H9 (cell line): ENCODE results near the gene TMEM91. TPM values are rescaled to one million over a fixed set of nuclear protein-coding genes. Genes with fewer than 3 reads are reported as not detected.

Experiments
- DNase-seq: peaks from one replicate; pipeline ENCODE4 v3.0.0-alpha.2; 2017
- H2AFZ ChIP-seq: one replicate; pipeline ENCODE4 v1.6.1; 2013; ENCODE audit warnings: mild to moderate bottlenecking, low read length, control low read depth, moderate library complexity
- H2AK5ac ChIP-seq: 2 replicates; pipeline ENCODE4 v1.6.1; 2013; ENCODE audit warnings: low read length, control low read depth, mixed read lengths; ENCODE audit not compliant: insufficient read length
- H2BK120ac ChIP-seq: one replicate; pipeline ENCODE4 v1.6.1; 2013; ENCODE audit warnings: low read depth, mild to moderate bottlenecking, low read length, control low read depth, inconsistent platforms; ENCODE audit not compliant: poor library complexity, severe bottlenecking
- H2BK12ac ChIP-seq: 2 replicates; pipeline ENCODE4 v1.6.1; 2013; ENCODE audit warnings: low read length, control low read depth, mixed read lengths, low read depth; ENCODE audit not compliant: insufficient read length
- H2BK15ac ChIP-seq: 2 replicates; pipeline ENCODE4 v1.6.1; 2013; ENCODE audit warnings: low read depth, low read length, control low read depth
- H2BK20ac ChIP-seq: one replicate; pipeline ENCODE4 v1.6.1; 2013; ENCODE audit warnings: low read depth, mild to moderate bottlenecking, low read length, control low read depth, inconsistent platforms; ENCODE audit not compliant: poor library complexity, severe bottlenecking
- H2BK5ac ChIP-seq: 2 replicates; pipeline ENCODE4 v1.6.1; 2013; ENCODE audit warnings: low read length, control low read depth, mixed read lengths; ENCODE audit not compliant: insufficient read length
- H3K14ac ChIP-seq: 2 replicates; pipeline ENCODE4 v1.6.1; 2013; ENCODE audit warnings: low read length, control low read depth; ENCODE audit not compliant: insufficient read depth
- H3K18ac ChIP-seq: 2 replicates; pipeline ENCODE4 v1.6.1; 2013; ENCODE audit warnings: low read depth, mild to moderate bottlenecking, mixed read lengths, low read length, control low read depth; ENCODE audit not compliant: insufficient read length
- H3K23ac ChIP-seq: 2 replicates; pipeline ENCODE4 v1.6.1; 2013; ENCODE audit warnings: low read length, control low read depth, mixed read lengths, low read depth; ENCODE audit not compliant: insufficient read length
- H3K23me2 ChIP-seq: 2 replicates; pipeline ENCODE4 v1.6.1; 2013; ENCODE audit warnings: low read depth, mild to moderate bottlenecking, mixed read lengths, low read length, control low read depth; ENCODE audit not compliant: insufficient read length, poor library complexity, severe bottlenecking
- H3K27ac ChIP-seq: 2 replicates; pipeline ENCODE4 v1.5.1; 2013; ENCODE audit warnings: low read length, control low read depth, mixed read lengths, low read depth; ENCODE audit not compliant: insufficient read length
- H3K27me3 ChIP-seq: 2 replicates; pipeline ENCODE4 v1.6.1; 2013; ENCODE audit warnings: low read length, control low read depth, inconsistent platforms; ENCODE audit not compliant: insufficient read depth
- H3K4ac ChIP-seq: 2 replicates; pipeline ENCODE4 v1.6.1; 2013; ENCODE audit warnings: low read depth, mild to moderate bottlenecking, control low read depth, inconsistent platforms, low read length, moderate library complexity
- H3K4me1 ChIP-seq: 2 replicates; pipeline ENCODE4 v1.6.1; 2013; ENCODE audit warnings: low read length, control low read depth, inconsistent platforms; ENCODE audit not compliant: insufficient read depth
- H3K4me2 ChIP-seq: 2 replicates; pipeline ENCODE4 v1.6.1; 2013; ENCODE audit warnings: low read length, control low read depth, mixed read lengths; ENCODE audit not compliant: insufficient read length, insufficient read depth
- H3K56ac ChIP-seq: 2 replicates; pipeline ENCODE4 v1.6.1; 2013; ENCODE audit warnings: low read depth, mild to moderate bottlenecking, mixed read lengths, low read length, control low read depth; ENCODE audit not compliant: insufficient read length
- H3K79me1 ChIP-seq: 2 replicates; pipeline ENCODE4 v1.6.1; 2013; ENCODE audit warnings: low read depth, mild to moderate bottlenecking, moderate library complexity, low read length, control low read depth, inconsistent platforms; ENCODE audit not compliant: insufficient read depth, poor library complexity, severe bottlenecking
- H3K79me2 ChIP-seq: 2 replicates; pipeline ENCODE4 v1.6.1; 2013; ENCODE audit warnings: low read length, control low read depth, inconsistent platforms; ENCODE audit not compliant: insufficient read depth
- H3K9ac ChIP-seq: 2 replicates; pipeline ENCODE4 v1.6.1; 2013; ENCODE audit warnings: low read length, control low read depth, mixed read lengths; ENCODE audit not compliant: insufficient read length; ENCODE audit errors: extremely low read depth
- H3K9me3 ChIP-seq: one replicate; pipeline ENCODE4 v1.6.1; 2013; ENCODE audit warnings: low read depth, low read length, inconsistent platforms; ENCODE audit not compliant: control insufficient read depth
- H3T11ph ChIP-seq: one replicate; pipeline ENCODE4 v1.6.1; 2013; ENCODE audit warnings: mild to moderate bottlenecking, low read length, control low read depth, inconsistent platforms
- H4K20me1 ChIP-seq: one replicate; pipeline ENCODE4 v1.6.1; 2013; ENCODE audit not compliant: control insufficient read depth, insufficient read length, insufficient read depth
- H4K5ac ChIP-seq: 2 replicates; pipeline ENCODE4 v1.6.1; 2013; ENCODE audit warnings: low read depth, mild to moderate bottlenecking, mixed read lengths, low read length, control low read depth; ENCODE audit not compliant: insufficient read length
- H4K8ac ChIP-seq: replicated peaks from 2 replicates; pipeline ENCODE4 v1.6.1; 2013; ENCODE audit warnings: low read length, control low read depth, mixed read lengths, low read depth; ENCODE audit not compliant: insufficient read length
- H4K91ac ChIP-seq: 2 replicates; pipeline ENCODE4 v1.6.1; 2013; ENCODE audit warnings: low read depth, mild to moderate bottlenecking, moderate library complexity, mixed read lengths, low read length, control low read depth; ENCODE audit not compliant: insufficient read length
- H3K27ac Mint-ChIP-seq, 3 experiments: 2 replicates in 2 of 3; 3 replicates in 1 of 3; pipeline ENCODE4 v1.8.0; 2020 to 2021; ENCODE audit warnings: mixed read lengths in 3 of 3, mild to moderate bottlenecking in 1 of 3, moderate library complexity in 1 of 3
- H3K27me3 Mint-ChIP-seq: 2 replicates; pipeline ENCODE4 v1.8.0; 2021; ENCODE audit warnings: low read depth, mild to moderate bottlenecking, moderate library complexity, mixed read lengths
- H3K36me3 Mint-ChIP-seq, 3 experiments: 2 replicates in 2 of 3; 3 replicates in 1 of 3; pipeline ENCODE4 v1.8.0; 2020 to 2021; ENCODE audit warnings: low read depth in 3 of 3, mixed read lengths in 3 of 3; ENCODE audit not compliant: insufficient read depth in 1 of 3
- H3K4me1 Mint-ChIP-seq, 2 experiments: 2 replicates each; pipeline ENCODE4 v1.8.0; 2020; ENCODE audit warnings: mixed read lengths in 2 of 2
- H3K4me3 Mint-ChIP-seq, 2 experiments: 2 replicates in 1 of 2; 3 replicates in 1 of 2; pipeline ENCODE4 v1.8.0; 2020 to 2021; ENCODE audit warnings: mild to moderate bottlenecking in 2 of 2, mixed read lengths in 2 of 2, moderate library complexity in 1 of 2
- H3K9me3 Mint-ChIP-seq, 2 experiments: 2 replicates in 1 of 2; 3 replicates in 1 of 2; pipeline ENCODE4 v1.8.0; 2020; ENCODE audit warnings: mild to moderate bottlenecking in 2 of 2, mixed read lengths in 2 of 2, moderate library complexity in 1 of 2
- WGBS: extraction: QIAGEN DNeasy Blood & Tissue Kit; methylation state at CpG from one replicate; pipeline ENCODE4 v1.1.7; 2013; ENCODE audit warnings: missing lambda C conversion rate, low lambda C conversion rate, mixed read lengths; ENCODE audit not compliant: insufficient read length; ENCODE audit errors: extremely low coverage; 5-methylcytosine and 5-hydroxymethylcytosine counted together
- total RNA-seq: library from RNA; stranded (reverse); gene quantifications from 2 replicates; pipeline ENCODE4 v1.2.1, GENCODE V29; 2021
- TF ChIP-seq, protein P1 (sequence below): fragments of 200-600 bp; sonication (generic); conservative IDR thresholded peaks from 3 replicates; pipeline ENCODE4 v1.8.0; 2021; ENCODE audit warnings: antibody characterized with exemption, mild to moderate bottlenecking

TMEM91 gene
- total RNA-seq, 1 experiment from 2014 or later: 5.7 TPM

DNA sequence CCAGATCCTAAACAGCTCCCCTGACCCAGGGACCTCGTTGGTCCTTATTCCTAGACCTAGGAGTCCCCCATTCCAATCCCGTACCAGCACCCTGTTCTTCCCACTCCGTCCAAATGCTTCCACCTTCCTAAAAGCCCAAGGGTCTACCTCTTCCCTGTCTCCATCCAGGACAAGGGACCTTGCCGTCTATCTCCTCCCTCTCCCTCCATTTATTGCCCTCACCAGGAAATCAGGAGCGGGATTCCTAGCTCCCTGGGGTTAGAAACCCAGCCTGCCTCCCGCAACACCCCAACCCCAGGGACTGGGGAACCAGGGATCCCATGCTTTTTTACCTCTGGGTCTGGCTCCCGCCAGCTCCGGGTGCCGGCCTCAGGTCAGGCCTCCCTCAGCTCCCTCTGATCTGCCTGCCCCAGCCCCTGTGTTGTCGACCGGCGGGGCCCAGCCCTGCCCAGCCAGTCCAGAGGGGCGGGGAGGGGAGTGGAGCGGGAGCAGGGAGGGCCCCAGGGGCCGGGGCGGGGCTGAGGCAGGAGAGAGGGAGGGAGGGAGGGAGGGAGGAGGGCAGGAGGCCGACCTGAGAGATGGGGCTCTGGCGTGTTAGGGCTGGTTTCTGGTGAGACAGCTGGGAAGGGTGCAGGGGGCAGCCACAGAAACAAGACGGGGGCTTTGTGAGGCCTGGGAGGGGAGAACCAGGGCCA lies 50.8 kb downstream of the TMEM91 start, which contains the start of gene B3GNT8:
TSS of gene B3GNT8 (minus strand) at position 423 of the 695 bp plus-strand sequence. CDS start 596 bp downstream, outside the sequence.
- H2AK5ac ChIP-seq: no peak within 1 kb of the TSS
- H3K9me3 ChIP-seq: no peaks in the 10 kb centered on the region
- TF ChIP-seq, protein P1, sequence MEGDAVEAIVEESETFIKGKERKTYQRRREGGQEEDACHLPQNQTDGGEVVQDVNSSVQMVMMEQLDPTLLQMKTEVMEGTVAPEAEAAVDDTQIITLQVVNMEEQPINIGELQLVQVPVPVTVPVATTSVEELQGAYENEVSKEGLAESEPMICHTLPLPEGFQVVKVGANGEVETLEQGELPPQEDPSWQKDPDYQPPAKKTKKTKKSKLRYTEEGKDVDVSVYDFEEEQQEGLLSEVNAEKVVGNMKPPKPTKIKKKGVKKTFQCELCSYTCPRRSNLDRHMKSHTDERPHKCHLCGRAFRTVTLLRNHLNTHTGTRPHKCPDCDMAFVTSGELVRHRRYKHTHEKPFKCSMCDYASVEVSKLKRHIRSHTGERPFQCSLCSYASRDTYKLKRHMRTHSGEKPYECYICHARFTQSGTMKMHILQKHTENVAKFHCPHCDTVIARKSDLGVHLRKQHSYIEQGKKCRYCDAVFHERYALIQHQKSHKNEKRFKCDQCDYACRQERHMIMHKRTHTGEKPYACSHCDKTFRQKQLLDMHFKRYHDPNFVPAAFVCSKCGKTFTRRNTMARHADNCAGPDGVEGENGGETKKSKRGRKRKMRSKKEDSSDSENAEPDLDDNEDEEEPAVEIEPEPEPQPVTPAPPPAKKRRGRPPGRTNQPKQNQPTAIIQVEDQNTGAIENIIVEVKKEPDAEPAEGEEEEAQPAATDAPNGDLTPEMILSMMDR: no peak
- H3K27ac ChIP-seq: no peak within 1 kb of the TSS
- H3K4me1 ChIP-seq: no peaks in the 10 kb centered on the region
- peak; percentile 93 for DNase-seq
- H4K20me1 ChIP-seq: no peaks in the 10 kb centered on the region
- peak within 1 kb of the TSS; percentile 44 for H3K9ac ChIP-seq
- no peak within 1 kb of the TSS for H2BK20ac ChIP-seq
- H3K23ac ChIP-seq: no peak within 1 kb of the TSS
- no peak within 1 kb of the TSS for H2BK15ac ChIP-seq
- no peak within 1 kb of the TSS for H2AFZ ChIP-seq
- H3K4ac ChIP-seq: no peak within 1 kb of the TSS
- peak within 1 kb of the TSS; percentile 80 for H3K4me2 ChIP-seq
- peak within 1 kb of the TSS; percentile 60 for H3K14ac ChIP-seq
- WGBS: no CpG with 5 or more reads among the region's 19 CpGs
- Mint-ChIP-seq H3K36me3 (peaks cover 8 to 29% (median 28%) of the 10 kb centered on the region in 3 experiments; a peak in 6 of 7 replicates), H3K9me3 (no peaks in the 10 kb centered on the region), H3K27me3 (no peaks in the 10 kb centered on the region), H3K4me3 (peak within 1 kb of the TSS; percentile 70 to 84), H3K27ac (peak within 1 kb of the TSS; percentile 70 to 97 (median 72)), H3K4me1 (peaks cover 14 to 29% of the 10 kb centered on the region in 2 experiments)
- H3K79me1 ChIP-seq: no peaks in the 10 kb centered on the region
- H3K79me2 ChIP-seq: no peaks in the 10 kb centered on the region
- no peak within 1 kb of the TSS for H4K91ac ChIP-seq
- H2BK5ac ChIP-seq: no peak within 1 kb of the TSS
- H2BK120ac ChIP-seq: no peak within 1 kb of the TSS
- H2BK12ac ChIP-seq: no peak within 1 kb of the TSS
- H3K56ac ChIP-seq: no peak within 1 kb of the TSS
- H4K5ac ChIP-seq: no peak within 1 kb of the TSS
- H3T11ph ChIP-seq: no peak within 1 kb of the TSS
- H3K23me2 ChIP-seq: peaks cover 11% of the 10 kb centered on the region
- H3K18ac ChIP-seq: peak within 1 kb of the TSS; percentile 22
- H3K27me3 ChIP-seq: no peaks in the 10 kb centered on the region
- H4K8ac ChIP-seq: no peak within 1 kb of the TSS
